SK-N-SH (cell line): ENCODE data around the gene ALPI. TPM values are rescaled to one million over a fixed set of nuclear protein-coding genes. Genes with fewer than 3 reads are reported as not detected.

Source experiments
- CTCF ChIA-PET: fragments of 300-600, 350-600 bp; formaldehyde crosslinking; extraction: SDS; loops from one replicate; lab custom pipeline; 2021; lab: Yijun Ruan, JAX
- POLR2A ChIA-PET: fragments of 350-600 bp; sonication (Branson Sonifier 250); formaldehyde crosslinking; extraction: SDS; loops from one replicate; lab custom pipeline; 2020; ENCODE audit warnings: antibody characterized with exemption, inconsistent platforms; lab: Yijun Ruan, JAX
- DNase-seq: peaks from one replicate; pipeline ENCODE4 v3.0.0; 2012
- H2AFZ ChIP-seq: fragments of 200-600 bp; sonication (generic); 2 replicates; pipeline ENCODE4 v1.8.1; 2016; ENCODE audit warnings: antibody characterized with exemption, mild to moderate bottlenecking, low read depth
- H3F3A ChIP-seq: fragments of 200-600 bp; sonication (generic); replicated peaks from 2 replicates; pipeline ENCODE3; 2016; ENCODE audit warnings: antibody characterized with exemption, mild to moderate bottlenecking; ENCODE audit not compliant: insufficient read depth
- H3K27ac ChIP-seq, 2 experiments: fragments of 200-500 bp in 1 of 2; fragments of 200-600 bp in 1 of 2; sonication (Bioruptor generic) in 1 of 2; sonication (generic), shearing (Covaris generic) in 1 of 2; 2 replicates each; pipeline versions ENCODE4 v1.5.1 to v1.6.1; 2014 to 2016; ENCODE audit warnings: low read depth in 2 of 2, inconsistent platforms in 1 of 2, low read length in 1 of 2, mild to moderate bottlenecking in 1 of 2, mixed read lengths in 1 of 2
- H3K27me3 ChIP-seq: fragments of 200-600 bp; sonication (generic), shearing (Covaris generic); 2 replicates; pipeline ENCODE4 v1.6.1; 2016; ENCODE audit warnings: mixed run types; ENCODE audit not compliant: insufficient read depth
- H3K36me3 ChIP-seq, 2 experiments: fragments of 200-500 bp in 1 of 2; fragments of 200-600 bp in 1 of 2; sonication (Bioruptor generic) in 1 of 2; sonication (generic) in 1 of 2; replicated peaks in 1 of 2; 2 replicates each; pipeline versions ENCODE3 to v1.5.1; 2014 to 2016; ENCODE audit warnings: low read length in 1 of 2, mild to moderate bottlenecking in 1 of 2; ENCODE audit not compliant: insufficient read depth in 2 of 2, control insufficient read depth in 1 of 2
- H3K4me1 ChIP-seq, 2 experiments: fragments of 200-500 bp in 1 of 2; fragments of 200-600 bp in 1 of 2; sonication (Bioruptor generic) in 1 of 2; sonication (generic), shearing (Covaris generic) in 1 of 2; 2 replicates each; pipeline versions ENCODE4 v1.5.1 to v1.6.1; 2014 to 2016; ENCODE audit warnings: low read depth in 1 of 2, low read length in 1 of 2, mixed run types in 1 of 2; ENCODE audit not compliant: insufficient read depth in 2 of 2, control insufficient read depth in 1 of 2
- H3K4me2 ChIP-seq: fragments of 200-600 bp; sonication (generic), shearing (Covaris generic); 2 replicates; pipeline ENCODE4 v1.6.1; 2017; ENCODE audit warnings: mixed run types
- H3K4me3 ChIP-seq, 2 experiments: fragments of 200-500 bp in 1 of 2; fragments of 200-600 bp in 1 of 2; sonication (Bioruptor generic) in 1 of 2; sonication (generic), shearing (Covaris generic) in 1 of 2; 2 replicates each; pipeline versions ENCODE4 v1.5.1 to v1.8.1; 2014 to 2016; ENCODE audit warnings: low read depth in 2 of 2, inconsistent platforms in 1 of 2, low read length in 1 of 2, mild to moderate bottlenecking in 1 of 2, mixed read lengths in 1 of 2, moderate library complexity in 1 of 2
- H3K79me2 ChIP-seq: fragments of 200-600 bp; sonication (generic); 2 replicates; pipeline ENCODE4 v1.8.1; 2017; ENCODE audit warnings: mild to moderate bottlenecking; ENCODE audit not compliant: insufficient read depth
- H3K9ac ChIP-seq: fragments of 200-600 bp; sonication (generic); 2 replicates; pipeline ENCODE4 v1.6.1; 2017; ENCODE audit warnings: mixed run types
- H3K9me2 ChIP-seq: fragments of 200-600 bp; sonication (generic); 2 replicates; pipeline ENCODE4 v1.6.1; 2017; ENCODE audit warnings: mixed run types
- H3K9me3 ChIP-seq: fragments of 200-600 bp; sonication (generic); 2 replicates; pipeline ENCODE4 v1.6.1; 2017; ENCODE audit warnings: mixed run types, mild to moderate bottlenecking, moderate library complexity
- H4K20me1 ChIP-seq: fragments of 200-600 bp; sonication (generic); 2 replicates; pipeline ENCODE4 v1.6.1; 2017; ENCODE audit warnings: mild to moderate bottlenecking, mixed run types; ENCODE audit not compliant: insufficient read depth
- CHD2 ChIP-seq: fragments of 150-350 bp; IDR thresholded peaks from 2 replicates; pipeline ENCODE4 v1.6.1; 2018; ENCODE audit warnings: low read length; ENCODE audit not compliant: partially characterized antibody
- ELF1 ChIP-seq: IDR thresholded peaks from 2 replicates; pipeline ENCODE4 v1.4.0; 2012
- FOSL2 ChIP-seq: IDR thresholded peaks from 2 replicates; pipeline ENCODE4 v1.4.0; 2012; ENCODE audit warnings: low read depth, mild to moderate bottlenecking, moderate library complexity, borderline replicate concordance
- FOXJ3 ChIP-seq: sonication (generic); formaldehyde crosslinking; IDR thresholded peaks from 2 replicates; pipeline ENCODE4 v1.5.1; 2020; ENCODE audit warnings: mild to moderate bottlenecking, missing genetic modification reagents
- FOXM1 ChIP-seq: IDR thresholded peaks from 2 replicates; pipeline ENCODE4 v1.4.0; 2012; ENCODE audit warnings: low read depth, mild to moderate bottlenecking
- JUND ChIP-seq: IDR thresholded peaks from 2 replicates; pipeline ENCODE4 v1.4.0; 2012
- NFIC ChIP-seq: IDR thresholded peaks from 2 replicates; pipeline ENCODE4 v1.4.0; 2012; ENCODE audit warnings: borderline replicate concordance
- RAD21 ChIP-seq: IDR thresholded peaks from 2 replicates; pipeline ENCODE4 v1.6.1; 2012; ENCODE audit warnings: mild to moderate bottlenecking, low read length
- RCOR1 ChIP-seq: fragments of 150-350 bp; IDR thresholded peaks from 2 replicates; pipeline ENCODE4 v1.6.1; 2017; ENCODE audit warnings: antibody characterized with exemption, low read length
- RFX5 ChIP-seq: IDR thresholded peaks from 2 replicates; pipeline ENCODE4 v1.6.1; 2012; ENCODE audit warnings: mild to moderate bottlenecking, improper control_type of control experiment, low read length
- RXRA ChIP-seq: IDR thresholded peaks from 2 replicates; pipeline ENCODE4 v1.4.0; 2012; ENCODE audit warnings: low read depth, mild to moderate bottlenecking, borderline replicate concordance
- SMC3 ChIP-seq: IDR thresholded peaks from 2 replicates; pipeline ENCODE4 v1.6.1; 2012; ENCODE audit warnings: low read depth, low read length, improper control_type of control experiment
- TEAD4 ChIP-seq: IDR thresholded peaks from 2 replicates; pipeline ENCODE4 v1.4.0; 2012; ENCODE audit warnings: mild to moderate bottlenecking, borderline replicate concordance; ENCODE audit not compliant: insufficient read depth
- WGBS: methylation state at CpG from one replicate; pipeline ENCODE4 v1.1.6; 2017; ENCODE audit warnings: low lambda C conversion rate; 5-methylcytosine and 5-hydroxymethylcytosine counted together
- polyA plus RNA-seq, 3 experiments: library from polyadenylated mRNA; depleted of rRNA; stranded (reverse); fragments of >200 nt; gene quantifications; 2 replicates each; pipeline ENCODE4 v1.2.3, GENCODE V29; 2012
- TF ChIP-seq, protein P1 (sequence below): IDR thresholded peaks from 2 replicates; pipeline ENCODE4 v1.4.0; 2012; ENCODE audit warnings: low read depth, borderline replicate concordance
- TF ChIP-seq, protein P2 (sequence below): IDR thresholded peaks from 2 replicates; pipeline ENCODE4 v1.4.0; 2012; ENCODE audit warnings: low read depth
- TF ChIP-seq, protein P3 (sequence below): IDR thresholded peaks from 2 replicates; pipeline ENCODE4 v1.4.0; 2012; ENCODE audit warnings: low read depth, borderline replicate concordance
- TF ChIP-seq, protein P4 (sequence below): IDR thresholded peaks from 2 replicates; pipeline ENCODE4; 2012

Gene ALPI
- polyA plus RNA-seq, 1 of the 3 experiments (the other 2 are of a cell fraction): not detected

DNA sequence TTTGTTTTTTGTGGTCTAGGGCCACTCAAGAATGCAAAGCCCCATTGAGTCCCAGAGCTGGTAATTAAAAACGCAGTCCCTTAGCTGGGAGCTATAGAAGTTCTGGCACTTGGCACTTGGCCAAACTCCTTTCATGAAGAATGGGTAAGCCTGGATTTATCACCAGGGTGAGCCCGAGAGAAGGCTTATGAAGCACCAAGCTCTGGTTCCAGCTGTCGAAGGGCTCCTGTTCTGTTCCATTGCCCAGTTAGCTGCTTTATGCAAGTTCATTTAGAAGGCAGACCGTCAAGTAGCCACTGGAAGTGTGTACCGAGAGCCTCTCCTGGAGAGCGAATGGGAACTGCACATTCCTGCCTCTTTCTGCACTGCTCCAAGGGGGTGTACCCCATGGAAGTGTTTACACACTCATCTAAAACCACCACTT lies 17.5 kb downstream of the ALPI start:
- TF ChIP-seq RXRA (no peak), RCOR1 (0 out of 2 replicates have a peak, but pooled peaks have one; percentile 18), NFIC (peak; percentile 40; the same call in 1 of the 2 replicates), SMC3 (no peak)
- TF ChIP-seq, protein P1, sequence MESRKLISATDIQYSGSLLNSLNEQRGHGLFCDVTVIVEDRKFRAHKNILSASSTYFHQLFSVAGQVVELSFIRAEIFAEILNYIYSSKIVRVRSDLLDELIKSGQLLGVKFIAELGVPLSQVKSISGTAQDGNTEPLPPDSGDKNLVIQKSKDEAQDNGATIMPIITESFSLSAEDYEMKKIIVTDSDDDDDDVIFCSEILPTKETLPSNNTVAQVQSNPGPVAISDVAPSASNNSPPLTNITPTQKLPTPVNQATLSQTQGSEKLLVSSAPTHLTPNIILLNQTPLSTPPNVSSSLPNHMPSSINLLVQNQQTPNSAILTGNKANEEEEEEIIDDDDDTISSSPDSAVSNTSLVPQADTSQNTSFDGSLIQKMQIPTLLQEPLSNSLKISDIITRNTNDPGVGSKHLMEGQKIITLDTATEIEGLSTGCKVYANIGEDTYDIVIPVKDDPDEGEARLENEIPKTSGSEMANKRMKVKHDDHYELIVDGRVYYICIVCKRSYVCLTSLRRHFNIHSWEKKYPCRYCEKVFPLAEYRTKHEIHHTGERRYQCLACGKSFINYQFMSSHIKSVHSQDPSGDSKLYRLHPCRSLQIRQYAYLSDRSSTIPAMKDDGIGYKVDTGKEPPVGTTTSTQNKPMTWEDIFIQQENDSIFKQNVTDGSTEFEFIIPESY: no peak
- Histone ChIP-seq H3K9ac (no peak overlapping the region), H3K4me3 (no peak overlapping the region), H3K4me1 (peaks cover 0 to 4% of the 10 kb centered on the region in 2 experiments; a peak in 1 of 4 replicates), H4K20me1 (no peaks in the 10 kb centered on the region), H3K4me2 (no peak overlapping the region), H3K79me2 (no peaks in the 10 kb centered on the region), H3K27ac (no peak overlapping the region), H3K36me3 (no peaks in the 10 kb centered on the region), H3K27me3 (peaks cover 44% of the 10 kb centered on the region), H3K9me2 (no peaks in the 10 kb centered on the region), H2AFZ (no peak overlapping the region), H3F3A (no peaks in the 10 kb centered on the region), H3K9me3 (no peaks in the 10 kb centered on the region)
- POLR2A ChIA-PET: interaction anchor here (1.1 kb wide), 1 partner anchor 77 kb away, joined by 3 read pairs; the partner anchor contains the start of genes EIF4E2 and TIGD1
- CTCF ChIA-PET: interaction anchor here (0.7 to 7.7 kb wide), 6 partner anchors 9 to 49 kb away, joined by 3 to 56 read pairs (median 4); partner anchors contain the start of gene PRSS56
- WGBS: 6% methylated on average over 6 of the region's 6 CpGs
- peak; percentile 70 for DNase-seq

DNA sequence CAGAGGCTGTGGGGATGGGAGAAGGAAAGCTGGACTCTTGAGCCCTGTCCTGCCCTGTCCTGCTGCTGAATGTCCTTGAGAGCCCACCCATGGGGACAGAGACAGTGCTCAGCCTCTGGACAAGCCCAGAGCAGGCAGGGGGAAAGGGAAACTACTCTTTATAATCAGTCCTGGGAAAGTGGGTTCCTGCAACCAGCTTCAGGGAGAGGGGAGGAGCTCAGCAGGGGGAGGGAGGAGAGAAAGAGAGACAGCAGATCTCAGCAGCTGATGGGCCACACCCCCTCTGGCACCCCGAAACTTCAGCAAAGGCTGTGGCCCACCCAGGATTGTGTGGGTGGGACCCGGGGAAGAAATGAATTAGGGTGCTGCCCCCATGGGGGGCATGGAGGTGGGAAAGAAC lies 20.1 kb downstream of the ALPI start:
- WGBS: 33% methylated on average over 2 of the region's 2 CpGs
- POLR2A ChIA-PET: no interaction called here

More for the DNA sequence above, 20.1 kb downstream of the ALPI start:
- TF ChIP-seq TEAD4 (no peak), RAD21 (no peak), ELF1 (no peak), FOXM1 (no peak), SMC3 (no peak), JUND (no peak), FOSL2 (no peak), CHD2 (no peak), NFIC (no peak), RFX5 (no peak), FOXJ3 (CRISPR knock-in tag) (no peak)
- TF ChIP-seq, protein P2, sequence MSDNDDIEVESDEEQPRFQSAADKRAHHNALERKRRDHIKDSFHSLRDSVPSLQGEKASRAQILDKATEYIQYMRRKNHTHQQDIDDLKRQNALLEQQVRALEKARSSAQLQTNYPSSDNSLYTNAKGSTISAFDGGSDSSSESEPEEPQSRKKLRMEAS: no peak
- TF ChIP-seq, protein P3, sequence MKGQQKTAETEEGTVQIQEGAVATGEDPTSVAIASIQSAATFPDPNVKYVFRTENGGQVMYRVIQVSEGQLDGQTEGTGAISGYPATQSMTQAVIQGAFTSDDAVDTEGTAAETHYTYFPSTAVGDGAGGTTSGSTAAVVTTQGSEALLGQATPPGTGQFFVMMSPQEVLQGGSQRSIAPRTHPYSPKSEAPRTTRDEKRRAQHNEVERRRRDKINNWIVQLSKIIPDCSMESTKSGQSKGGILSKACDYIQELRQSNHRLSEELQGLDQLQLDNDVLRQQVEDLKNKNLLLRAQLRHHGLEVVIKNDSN: no peak
- TF ChIP-seq, protein P4, sequence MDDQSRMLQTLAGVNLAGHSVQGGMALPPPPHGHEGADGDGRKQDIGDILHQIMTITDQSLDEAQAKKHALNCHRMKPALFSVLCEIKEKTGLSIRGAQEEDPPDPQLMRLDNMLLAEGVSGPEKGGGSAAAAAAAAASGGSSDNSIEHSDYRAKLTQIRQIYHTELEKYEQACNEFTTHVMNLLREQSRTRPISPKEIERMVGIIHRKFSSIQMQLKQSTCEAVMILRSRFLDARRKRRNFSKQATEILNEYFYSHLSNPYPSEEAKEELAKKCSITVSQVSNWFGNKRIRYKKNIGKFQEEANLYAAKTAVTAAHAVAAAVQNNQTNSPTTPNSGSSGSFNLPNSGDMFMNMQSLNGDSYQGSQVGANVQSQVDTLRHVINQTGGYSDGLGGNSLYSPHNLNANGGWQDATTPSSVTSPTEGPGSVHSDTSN: no peak
- no peak overlapping the region for H3K4me3 ChIP-seq
- H3K27ac ChIP-seq: no peak overlapping the region
- H4K20me1 ChIP-seq: no peaks in the 10 kb centered on the region
- no peak for DNase-seq
- H3K9me2 ChIP-seq: no peaks in the 10 kb centered on the region
- H3K4me2 ChIP-seq: no peak overlapping the region
- no peaks in the 10 kb centered on the region for H3K79me2 ChIP-seq
- H3K27me3 ChIP-seq: peaks cover 39% of the 10 kb centered on the region
- CTCF ChIA-PET: interaction anchor here (1.3 to 7.7 kb wide), 3 partner anchors 13 to 148 kb away, joined by 3 to 56 read pairs (median 3); partner anchors contain the start of gene PRSS56
- no peaks in the 10 kb centered on the region for H3K36me3 ChIP-seq
- H3K9me3 ChIP-seq: no peaks in the 10 kb centered on the region
- no peak overlapping the region for H3K9ac ChIP-seq
- no peaks in the 10 kb centered on the region for H3F3A ChIP-seq
- H2AFZ ChIP-seq: no peak overlapping the region
- H3K4me1 ChIP-seq: peaks cover 0 to 4% of the 10 kb centered on the region in 2 experiments; a peak in 1 of 4 replicates
